SU-DHL-6 (cell line): ENCODE data around the gene GPR68.

Experiments
- H2AFZ ChIP-seq: fragments of 200-600 bp; sonication (generic); 2 replicates; pipeline ENCODE4 v1.6.1; 2014; ENCODE audit warnings: low read depth, mild to moderate bottlenecking, moderate library complexity, mixed read lengths, antibody characterized with exemption, low read length; ENCODE audit not compliant: severe bottlenecking
- H3F3A ChIP-seq: fragments of 200-600 bp; shearing (Covaris generic); 2 replicates; pipeline ENCODE4 v1.6.0; 2016; ENCODE audit warnings: antibody characterized with exemption, mild to moderate bottlenecking; ENCODE audit not compliant: insufficient read depth
- H3K27ac ChIP-seq: fragments of 200-600 bp; sonication (generic); 2 replicates; pipeline ENCODE4 v1.5.1; 2016; ENCODE audit warnings: low read depth, mild to moderate bottlenecking, low read length, moderate library complexity, mixed read lengths
- H3K27me3 ChIP-seq: fragments of 200-600 bp; sonication (generic), shearing (Covaris generic); 2 replicates; pipeline ENCODE4 v1.6.0; 2014; ENCODE audit warnings: mild to moderate bottlenecking, low read length
- H3K36me3 ChIP-seq: fragments of 200-600 bp; sonication (generic); 2 replicates; pipeline ENCODE4 v1.6.1; 2014; ENCODE audit warnings: mild to moderate bottlenecking, low read length, mixed read lengths
- H3K4me2 ChIP-seq: fragments of 300-600, 200-600 bp; shearing (Covaris generic), sonication (generic); 2 replicates; pipeline ENCODE4 v1.6.0; 2014; ENCODE audit warnings: low read length, low read depth, mild to moderate bottlenecking; ENCODE audit not compliant: poor library complexity, severe bottlenecking
- H3K4me3 ChIP-seq: fragments of 200-600 bp; sonication (generic); 2 replicates; pipeline ENCODE4 v1.5.1; 2014; ENCODE audit warnings: antibody characterized with exemption, low read length, mild to moderate bottlenecking, mixed read lengths; ENCODE audit not compliant: insufficient read depth, poor library complexity, severe bottlenecking
- H3K79me2 ChIP-seq: fragments of 200-600 bp; sonication (generic); 2 replicates; pipeline ENCODE4 v1.6.1; 2014; ENCODE audit warnings: mild to moderate bottlenecking, low read length, moderate library complexity; ENCODE audit not compliant: insufficient read depth
- H3K9ac ChIP-seq: fragments of 200-600 bp; sonication (generic); 2 replicates; pipeline ENCODE4 v1.7.0; 2014; ENCODE audit warnings: mild to moderate bottlenecking, low read length
- H3K9me2 ChIP-seq: fragments of 200-600 bp; sonication (generic); replicated peaks from 2 replicates; pipeline ENCODE4 v1.6.1; 2014; ENCODE audit warnings: low read length; ENCODE audit not compliant: insufficient read depth
- H3K9me3 ChIP-seq: fragments of 200-600 bp; sonication (generic); 2 replicates; pipeline ENCODE4 v1.6.1; 2014; ENCODE audit warnings: low read length, mixed read lengths; ENCODE audit not compliant: insufficient read depth
- H4K20me1 ChIP-seq: fragments of 200-600 bp; sonication (generic); 2 replicates; pipeline ENCODE4 v1.6.1; 2014; ENCODE audit warnings: low read depth, mild to moderate bottlenecking, antibody characterized with exemption, low read length, moderate library complexity, mixed read lengths
- CTCF ChIP-seq: fragments of 200-600 bp; sonication (generic); IDR thresholded peaks from one replicate; pipeline ENCODE4 v1.5.1; 2017; ENCODE audit warnings: antibody characterized with exemption, mild to moderate bottlenecking, low read length, moderate library complexity; ENCODE audit not compliant: insufficient read depth, poor library complexity, severe bottlenecking
- EZH2phosphoT487 ChIP-seq: fragments of 200-600 bp; sonication (generic), shearing (Covaris generic); conservative IDR thresholded peaks from 2 replicates; pipeline ENCODE4 v1.6.1; 2018; ENCODE audit warnings: mild to moderate bottlenecking, antibody characterized with exemption, low read length, moderate library complexity, mixed read lengths

Gene GPR68

GRCh38 chr14:91258011-91258618, 13.6 kb upstream of the GPR68 start:
- Histone ChIP-seq H2AFZ (no peak overlapping the region), H3K27ac (no peak overlapping the region), H3K79me2 (no peaks in the 10 kb centered on the region), H3K4me2 (no peak overlapping the region), H3K36me3 (no peaks in the 10 kb centered on the region), H4K20me1 (no peaks in the 10 kb centered on the region), H3K4me3 (no peak overlapping the region), H3K27me3 (no peaks in the 10 kb centered on the region), H3K9me3 (no peaks in the 10 kb centered on the region), H3K9me2 (no peaks in the 10 kb centered on the region), H3F3A (no peaks in the 10 kb centered on the region), H3K9ac (no peak overlapping the region)
- TF ChIP-seq EZH2phosphoT487: no peak
- no peak for TF ChIP-seq CTCF

- no peak overlapping the region for H3K9ac ChIP-seq
- no peak overlapping the region for H3K4me2 ChIP-seq
These were observed 13.0 kb upstream of the GPR68 start for GRCh38 chr14:91257328-91258010.

GRCh38 chr14:91256661-91257060, 12.2 kb upstream of the GPR68 start:
- no peak overlapping the region for H3K27ac ChIP-seq

More at GRCh38 chr14:91257328-91258010, 13.0 kb upstream of the GPR68 start:
- Histone ChIP-seq H3F3A (no peaks in the 10 kb centered on the region), H3K79me2 (no peaks in the 10 kb centered on the region), H3K27ac (no peak overlapping the region), H2AFZ (no peak overlapping the region), H3K9me3 (no peaks in the 10 kb centered on the region), H3K27me3 (no peaks in the 10 kb centered on the region), H3K9me2 (no peaks in the 10 kb centered on the region), H4K20me1 (no peaks in the 10 kb centered on the region), H3K4me3 (no peak overlapping the region), H3K36me3 (no peaks in the 10 kb centered on the region)
- no peak for TF ChIP-seq EZH2phosphoT487
- TF ChIP-seq CTCF: no peak

More at GRCh38 chr14:91256661-91257060, 12.2 kb upstream of the GPR68 start:
- Histone ChIP-seq H3K4me2 (no peak overlapping the region), H3F3A (no peaks in the 10 kb centered on the region), H3K36me3 (no peaks in the 10 kb centered on the region), H3K79me2 (no peaks in the 10 kb centered on the region), H3K9me3 (no peaks in the 10 kb centered on the region), H3K4me3 (no peak overlapping the region), H4K20me1 (no peaks in the 10 kb centered on the region), H2AFZ (no peak overlapping the region), H3K27me3 (no peaks in the 10 kb centered on the region), H3K9ac (no peak overlapping the region), H3K9me2 (no peaks in the 10 kb centered on the region)
- TF ChIP-seq CTCF: no peak
- TF ChIP-seq EZH2phosphoT487: no peak
